Lower leg skin (tissue), 3 donors: ENCODE results near the gene IL31.

Experiments used
- POLR2A ChIP-seq, 2 donors: fragments of 450-650 bp; IDR thresholded peaks; one replicate each; pipeline ENCODE4 v1.6.1; 2016 to 2017; ENCODE audit warnings: antibody characterized with exemption in 2 of 2, mild to moderate bottlenecking in 1 of 2, moderate library complexity in 1 of 2
- TF ChIP-seq, protein P1 (sequence below), 3 donors: fragments of 450-650 bp; IDR thresholded peaks; one replicate each; pipeline ENCODE4 v1.5.1; 2016; ENCODE audit warnings: antibody characterized with exemption in 3 of 3, mild to moderate bottlenecking in 3 of 3, moderate library complexity in 2 of 3

DNA sequence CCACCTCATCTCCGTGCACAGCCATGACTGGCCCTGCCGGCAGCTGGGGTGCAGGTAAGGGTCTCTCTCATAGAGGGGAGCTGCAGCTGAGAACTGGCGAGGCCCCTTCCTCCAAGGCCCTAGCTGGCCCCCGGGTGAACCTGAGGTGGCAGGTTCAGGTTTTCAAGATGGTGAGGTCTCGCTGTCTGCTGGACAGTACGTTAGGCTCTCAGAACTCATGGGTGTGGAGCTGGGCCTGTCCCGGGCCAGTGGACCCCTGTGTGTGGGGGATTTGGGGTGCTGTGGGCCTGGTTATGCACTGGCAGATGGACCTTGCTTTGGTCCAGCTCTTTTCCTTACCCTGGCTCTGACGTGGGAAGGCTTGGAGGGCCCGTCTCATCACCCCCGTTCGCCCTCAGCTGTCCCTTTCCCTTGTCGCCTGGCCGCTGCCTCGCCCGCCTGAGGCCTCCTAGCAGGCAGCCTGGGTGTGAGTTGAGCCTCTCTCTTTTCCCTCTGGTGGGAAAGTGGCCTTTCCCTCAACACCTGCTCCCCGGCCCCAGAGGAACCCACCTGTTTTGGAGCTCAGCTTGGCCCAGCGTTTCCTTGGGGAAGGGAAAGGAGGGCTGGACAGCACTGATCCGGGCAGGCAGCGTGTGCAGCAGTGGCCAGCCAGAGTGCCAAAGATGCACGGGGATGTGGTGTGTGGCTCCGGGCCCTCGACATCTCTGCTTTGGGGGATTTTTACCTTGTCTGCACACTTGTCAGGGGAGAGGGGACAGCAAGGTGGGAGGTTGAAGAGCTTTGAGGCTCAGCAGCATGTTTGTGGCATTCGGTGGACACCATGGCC is 28.3 kb downstream of the IL31 start:
- TF ChIP-seq, protein P1, sequence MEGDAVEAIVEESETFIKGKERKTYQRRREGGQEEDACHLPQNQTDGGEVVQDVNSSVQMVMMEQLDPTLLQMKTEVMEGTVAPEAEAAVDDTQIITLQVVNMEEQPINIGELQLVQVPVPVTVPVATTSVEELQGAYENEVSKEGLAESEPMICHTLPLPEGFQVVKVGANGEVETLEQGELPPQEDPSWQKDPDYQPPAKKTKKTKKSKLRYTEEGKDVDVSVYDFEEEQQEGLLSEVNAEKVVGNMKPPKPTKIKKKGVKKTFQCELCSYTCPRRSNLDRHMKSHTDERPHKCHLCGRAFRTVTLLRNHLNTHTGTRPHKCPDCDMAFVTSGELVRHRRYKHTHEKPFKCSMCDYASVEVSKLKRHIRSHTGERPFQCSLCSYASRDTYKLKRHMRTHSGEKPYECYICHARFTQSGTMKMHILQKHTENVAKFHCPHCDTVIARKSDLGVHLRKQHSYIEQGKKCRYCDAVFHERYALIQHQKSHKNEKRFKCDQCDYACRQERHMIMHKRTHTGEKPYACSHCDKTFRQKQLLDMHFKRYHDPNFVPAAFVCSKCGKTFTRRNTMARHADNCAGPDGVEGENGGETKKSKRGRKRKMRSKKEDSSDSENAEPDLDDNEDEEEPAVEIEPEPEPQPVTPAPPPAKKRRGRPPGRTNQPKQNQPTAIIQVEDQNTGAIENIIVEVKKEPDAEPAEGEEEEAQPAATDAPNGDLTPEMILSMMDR (IDR thresholded peaks at IDR 0.05): no peak
- TF ChIP-seq POLR2A (IDR thresholded peaks at IDR 0.05): no peak
